Psoas muscle (tissue), 8 donors: ENCODE measurements around the gene DCDC1. TPM values are rescaled to one million over a fixed set of nuclear protein-coding genes. Genes with fewer than 3 reads are reported as not detected.

Experiments used
- ATAC-seq, 4 donors: fragments of 200-7000 bp; cut with Tn5 transposase; one replicate each; pipeline ENCODE4 v1.9.1; 2020; ENCODE audit warnings: moderate library complexity in 3 of 4, mild to moderate bottlenecking in 2 of 4
- DNase-seq, 2 donors: peaks; one replicate each; pipeline ENCODE4 v3.0.0-alpha.2; 2020
- H3K27ac ChIP-seq: fragments of 200-600 bp; one replicate; pipeline ENCODE4 v1.8.0; 2022
- H3K27me3 ChIP-seq, 3 donors: fragments of 200-600 bp in 1 of 3; one replicate each; pipeline versions ENCODE4 v1.6.1 to v1.8.0; 2013 to 2022; ENCODE audit warnings: low read length in 2 of 3, mild to moderate bottlenecking in 2 of 3, moderate library complexity in 1 of 3; ENCODE audit not compliant: insufficient read depth in 3 of 3
- H3K36me3 ChIP-seq, 2 donors: fragments of 200-600 bp in 1 of 2; one replicate each; pipeline versions ENCODE4 v1.6.1 to v1.8.0; 2013 to 2022; ENCODE audit warnings: low read depth in 1 of 2, mild to moderate bottlenecking in 1 of 2, moderate library complexity in 1 of 2; ENCODE audit not compliant: insufficient read depth in 1 of 2
- H3K4me1 ChIP-seq: fragments of 200-600 bp; one replicate; pipeline ENCODE4 v1.8.0; 2022
- H3K4me3 ChIP-seq: fragments of 200-600 bp; one replicate; pipeline ENCODE4 v1.8.0; 2022; ENCODE audit warnings: mild to moderate bottlenecking
- H3K9me3 ChIP-seq: fragments of 200-600 bp; one replicate; pipeline ENCODE4 v1.8.0; 2022
- WGBS, 3 donors: extraction: QIAGEN DNeasy Blood & Tissue Kit; methylation state at CpG; one replicate each; pipeline versions ENCODE4 v1.1.6 to v1.1.7; 2013; 5-methylcytosine and 5-hydroxymethylcytosine counted together
- intact Hi-C, 2 donors: fragments of 100-400 bp; cut with DNase I; formaldehyde crosslinking; loops; one replicate each; pipeline versions ENCODE4 v1.11.0 to v1.14.2; 2022
- polyA plus RNA-seq, 3 donors: library from polyadenylated mRNA; stranded (reverse); fragments of 200-250 nt; gene quantifications; one replicate each; pipeline ENCODE4 v1.2.3, GENCODE V29; 2013
- total RNA-seq, 4 donors: library from RNA; stranded (reverse); fragmentation: NEBNext Ultra II Directional in 2 of 4; extraction: Animal tissue kit (Norgen Biotek cat#: 25700) in 2 of 4; gene quantifications; one replicate each; pipeline versions ENCODE4 v1.2.1 to v1.2.4, GENCODE V29; 2021 to 2023
- TF ChIP-seq, protein P1 (sequence below): fragments of 200-600 bp; IDR thresholded peaks from one replicate; pipeline ENCODE4 v1.8.0; 2022; ENCODE audit warnings: antibody characterized with exemption
- donor health status: healthy with polysubstance abuse.
- donor health status: DM: no; HTN: no; CAD: no; lungs with moderate emphysema.
- donor health status: Bipolar disorder and iron deficiency.
- donor health status: healthy.
- donor health status: DM: yes; HTN: yes; CAD: no.
- donor health status: DM: no; HTN: no; CAD: no.
- donor health status: DM: no; HTN: no; CAD: no.
- donor health status: DM: yes; HTN: yes; CAD: no.

DCDC1 gene
- total and polyA plus RNA-seq, 7 donors = not detected

DNA sequence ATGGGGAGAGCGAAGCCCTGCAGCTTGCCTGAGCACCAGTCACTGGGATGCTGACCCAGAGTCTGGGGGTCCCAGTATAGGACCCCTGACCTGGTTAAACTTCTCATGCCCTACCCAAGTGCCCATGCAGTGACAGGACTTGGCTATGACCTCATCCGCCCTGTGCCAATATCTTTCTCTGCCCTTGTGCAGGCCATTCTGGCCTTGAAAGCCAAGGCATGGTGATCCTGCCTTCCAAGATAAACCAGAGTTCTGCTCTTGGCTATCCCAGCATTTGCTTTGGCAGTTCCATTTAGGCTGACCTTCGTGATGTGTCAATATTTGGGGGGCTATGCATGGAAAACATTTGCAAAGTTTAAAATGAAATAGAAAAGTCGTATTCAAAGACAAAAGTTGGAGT, 542.6 kb downstream of the DCDC1 start:
- 84 to 90% (median 87%) methylated on average over 4 of the region's 4 CpGs for WGBS, 3 donors
- DNase-seq (no peak), ATAC-seq (no peak)
- TF ChIP-seq, protein P1, sequence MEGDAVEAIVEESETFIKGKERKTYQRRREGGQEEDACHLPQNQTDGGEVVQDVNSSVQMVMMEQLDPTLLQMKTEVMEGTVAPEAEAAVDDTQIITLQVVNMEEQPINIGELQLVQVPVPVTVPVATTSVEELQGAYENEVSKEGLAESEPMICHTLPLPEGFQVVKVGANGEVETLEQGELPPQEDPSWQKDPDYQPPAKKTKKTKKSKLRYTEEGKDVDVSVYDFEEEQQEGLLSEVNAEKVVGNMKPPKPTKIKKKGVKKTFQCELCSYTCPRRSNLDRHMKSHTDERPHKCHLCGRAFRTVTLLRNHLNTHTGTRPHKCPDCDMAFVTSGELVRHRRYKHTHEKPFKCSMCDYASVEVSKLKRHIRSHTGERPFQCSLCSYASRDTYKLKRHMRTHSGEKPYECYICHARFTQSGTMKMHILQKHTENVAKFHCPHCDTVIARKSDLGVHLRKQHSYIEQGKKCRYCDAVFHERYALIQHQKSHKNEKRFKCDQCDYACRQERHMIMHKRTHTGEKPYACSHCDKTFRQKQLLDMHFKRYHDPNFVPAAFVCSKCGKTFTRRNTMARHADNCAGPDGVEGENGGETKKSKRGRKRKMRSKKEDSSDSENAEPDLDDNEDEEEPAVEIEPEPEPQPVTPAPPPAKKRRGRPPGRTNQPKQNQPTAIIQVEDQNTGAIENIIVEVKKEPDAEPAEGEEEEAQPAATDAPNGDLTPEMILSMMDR = no peak
- Histone ChIP-seq H3K27me3 (no peaks in the 10 kb centered on the region), H3K4me1 (no peaks in the 10 kb centered on the region), H3K36me3 (no peaks in the 10 kb centered on the region), H3K27ac (no peak overlapping the region), H3K4me3 (no peak overlapping the region), H3K9me3 (no peaks in the 10 kb centered on the region)
- intact Hi-C loops = no loop called here

DNA sequence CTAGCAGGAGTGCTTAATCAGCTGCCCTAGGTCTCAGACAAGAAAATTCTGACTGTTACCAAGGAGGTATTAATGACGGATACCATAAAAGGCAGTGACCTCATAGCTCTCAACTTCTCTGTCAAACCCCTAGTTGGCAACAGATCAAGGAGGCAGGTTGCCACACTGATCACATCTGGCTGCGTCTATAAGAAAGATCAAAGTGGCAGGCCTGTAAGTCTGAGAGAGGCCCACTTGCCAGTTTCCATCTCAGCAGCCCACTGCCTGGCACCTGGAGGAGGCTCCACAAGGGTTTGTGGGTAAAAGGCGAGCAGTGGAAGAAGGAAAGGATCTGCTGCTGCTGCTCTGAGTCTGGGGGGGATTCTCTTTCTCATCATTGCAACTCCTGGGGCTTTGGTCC, 543.8 kb downstream of the DCDC1 start:
- no peaks in the 10 kb centered on the region for H3K9me3 ChIP-seq
- 51 to 69% (median 57%) methylated on average over 3 of the region's 3 CpGs for WGBS, 3 donors
- no peaks in the 10 kb centered on the region for H3K4me1 ChIP-seq
- DNase-seq = no peak
- no peaks in the 10 kb centered on the region for H3K36me3 ChIP-seq
- no peak overlapping the region for H3K4me3 ChIP-seq
- ATAC-seq = no peak
- no peak overlapping the region for H3K27ac ChIP-seq
- TF ChIP-seq, protein P1 = no peak
- intact Hi-C loops = no loop called here
- no peaks in the 10 kb centered on the region for H3K27me3 ChIP-seq

DNA sequence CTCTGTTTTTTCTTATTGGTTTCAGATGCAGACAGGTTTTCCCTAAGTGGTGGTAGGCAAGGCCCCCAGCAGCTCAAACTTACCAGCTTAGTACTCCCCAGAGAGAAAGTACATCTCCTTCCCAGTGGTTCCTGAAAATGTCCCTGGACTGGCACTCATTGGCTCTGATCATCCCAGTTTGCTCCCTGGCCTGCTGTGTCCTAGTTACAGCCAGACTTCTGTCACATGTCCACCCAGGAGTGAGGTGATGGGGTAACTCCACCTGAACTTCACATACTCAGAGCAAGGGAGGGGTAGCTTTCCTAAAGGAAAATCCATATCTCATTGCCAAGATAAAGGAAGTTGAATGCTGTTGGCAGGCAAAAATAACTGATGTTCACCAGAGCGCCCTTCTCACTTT, 546.4 kb downstream of the DCDC1 start:
- Histone ChIP-seq H3K9me3 (no peaks in the 10 kb centered on the region), H3K4me1 (peaks cover 7% of the 10 kb centered on the region), H3K27me3 (no peaks in the 10 kb centered on the region), H3K27ac (no peak overlapping the region), H3K4me3 (no peak overlapping the region), H3K36me3 (no peaks in the 10 kb centered on the region)
- no peak for ATAC-seq
- no peak for DNase-seq
- 86 to 91% (median 90%) methylated on average over 1 of the region's 1 CpG for WGBS, 3 donors
- intact Hi-C loops = no loop called here
- TF ChIP-seq, protein P1 = no peak

DNA sequence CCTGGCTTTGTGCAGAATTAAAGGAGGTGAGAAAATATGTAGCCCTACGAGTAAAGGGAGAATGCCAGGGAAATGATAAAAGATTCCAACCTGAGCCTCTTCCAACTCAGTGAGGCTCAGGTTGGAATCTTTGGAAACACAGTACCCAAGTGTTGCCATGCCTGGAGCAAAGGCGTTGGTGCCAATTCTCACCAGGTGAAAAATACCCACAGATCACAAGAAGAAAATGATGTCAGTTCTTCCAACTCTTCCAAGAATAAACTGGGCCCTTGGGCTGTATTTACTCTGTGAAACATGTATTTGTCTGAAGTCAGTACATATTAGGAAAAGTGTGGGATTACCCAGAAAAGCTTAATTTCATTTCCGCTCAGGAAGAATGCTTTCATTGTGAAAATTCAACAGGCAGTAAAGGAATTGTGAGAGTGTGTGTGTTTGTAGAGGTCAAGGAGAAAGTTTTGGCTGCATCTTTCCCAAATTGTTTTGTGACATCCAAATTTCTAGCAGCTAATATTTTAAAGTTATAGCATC, 548.0 kb downstream of the DCDC1 start:
- Histone ChIP-seq H3K9me3 (peaks cover 1% of the 10 kb centered on the region), H3K27me3 (no peaks in the 10 kb centered on the region), H3K4me1 (peaks cover 18% of the 10 kb centered on the region), H3K4me3 (no peak overlapping the region), H3K36me3 (no peaks in the 10 kb centered on the region), H3K27ac (no peak overlapping the region)
- intact Hi-C loops = no loop called here
- 53 to 68% (median 56%) methylated on average over 3 of the region's 3 CpGs for WGBS, 3 donors
- TF ChIP-seq, protein P1 = no peak
- no peak for ATAC-seq
- DNase-seq = no peak

DNA sequence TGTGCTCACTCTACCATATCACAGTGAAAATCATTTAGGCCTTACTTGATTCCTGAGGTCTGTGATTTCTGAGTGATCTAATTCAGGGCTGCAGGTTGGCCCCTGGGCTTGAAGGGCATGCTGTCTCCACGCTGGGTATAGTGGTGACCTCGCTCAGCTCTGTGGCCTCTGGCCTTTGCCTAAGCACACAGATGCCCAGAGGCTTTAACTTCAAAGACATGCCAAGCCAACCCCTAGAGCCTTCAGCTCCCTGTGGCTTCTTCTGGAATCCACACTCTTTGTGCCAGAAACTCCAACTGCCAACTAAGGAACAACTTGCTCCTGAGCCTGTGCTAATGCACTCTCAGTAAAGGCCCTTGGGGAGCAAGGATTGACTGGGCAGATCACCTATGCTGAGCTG, 550.8 kb downstream of the DCDC1 start:
- H3K4me3 ChIP-seq = no peak overlapping the region
- no peaks in the 10 kb centered on the region for H3K36me3 ChIP-seq
- intact Hi-C loops = no loop called here
- H3K9me3 ChIP-seq = peaks cover 4% of the 10 kb centered on the region
- TF ChIP-seq, protein P1 = no peak
- H3K27ac ChIP-seq = no peak overlapping the region
- peaks cover 21% of the 10 kb centered on the region for H3K4me1 ChIP-seq
- H3K27me3 ChIP-seq = no peaks in the 10 kb centered on the region
- ATAC-seq (peak in 2 of 4 donors; percentile 24 to 31), DNase-seq (no peak)
- 39 to 45% (median 40%) methylated on average over 2 of the region's 2 CpGs for WGBS, 3 donors
